GM19193 (cell line): Measurements from ENCODE around the gene PTPMT1.

Source experiments
- POLR2A ChIP-seq: IDR thresholded peaks from 4 replicates; pipeline ENCODE4 v1.6.1; 2011; ENCODE audit not compliant: insufficient read depth, insufficient read length; ENCODE audit errors: extremely low read depth

PTPMT1 gene

GRCh38 chr11:47615249-47615648, 49.9 kb downstream of the PTPMT1 start:
- TF ChIP-seq POLR2A: no peak

DNA sequence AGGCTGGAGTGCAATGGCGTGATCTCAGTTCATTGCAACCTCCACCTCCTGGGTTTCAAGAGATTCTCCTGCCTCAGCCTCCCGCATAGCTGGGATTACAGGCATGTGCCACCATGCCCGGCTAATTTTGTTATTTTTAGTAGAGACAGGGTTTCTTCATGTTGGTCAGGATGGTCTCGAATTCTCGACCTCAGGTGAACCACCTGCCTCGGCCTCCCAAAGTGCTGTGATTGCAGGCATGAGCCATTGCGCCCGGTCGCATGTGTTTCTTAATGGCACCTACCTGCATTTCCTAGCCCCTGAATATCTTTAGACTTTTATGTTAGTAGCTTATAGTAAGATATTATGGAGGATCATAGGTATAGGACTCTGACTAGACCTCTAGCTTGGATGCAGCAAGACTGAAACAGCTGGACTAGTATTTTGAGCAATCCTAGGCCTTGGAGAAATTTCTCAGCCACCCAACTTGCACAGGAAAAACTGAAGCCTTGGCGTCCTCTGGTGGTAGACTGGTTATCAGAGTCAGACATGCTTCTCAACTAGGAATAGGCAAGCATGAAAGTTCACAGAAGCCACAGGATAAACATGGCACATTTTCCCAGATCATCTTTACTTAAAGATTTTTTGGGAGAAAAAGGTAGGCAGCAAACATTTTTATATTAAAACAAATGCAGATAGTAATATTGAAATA, 51.5 kb downstream of the PTPMT1 start:
- no peak for TF ChIP-seq POLR2A

DNA sequence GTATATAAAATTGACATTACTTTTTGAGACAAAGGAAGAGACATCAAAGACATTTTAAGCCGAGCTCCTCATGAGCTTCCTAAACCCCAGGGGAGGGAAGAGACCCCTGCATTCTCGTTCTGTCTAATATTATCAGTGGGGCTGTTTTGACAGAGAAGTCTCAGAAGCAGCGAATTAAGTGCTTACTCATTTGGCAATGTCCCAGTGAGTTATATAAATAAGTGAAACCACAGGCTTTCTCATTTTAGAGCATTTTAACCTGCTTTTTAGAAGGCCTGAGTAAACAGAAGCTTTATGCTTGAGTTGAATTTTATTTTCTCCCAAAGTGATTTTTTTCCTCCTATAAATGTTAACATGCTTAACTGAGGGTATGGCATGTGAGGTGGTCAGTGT, 52.0 kb downstream of the PTPMT1 start:
- no peak for TF ChIP-seq POLR2A

- TF ChIP-seq POLR2A: no peak
Measured at GRCh38 chr11:47620836-47621378, 55.5 kb downstream of the PTPMT1 start.
